HEK293 (cell line): Measurements from ENCODE around the gene NEK7.

Source experiments
- CTCF ChIA-PET: fragments of 350-600 bp; formaldehyde crosslinking; extraction: SDS; loops from one replicate; lab custom pipeline; 2021; ENCODE audit warnings: antibody characterized with exemption; lab: Yijun Ruan, JAX
- POLR2A ChIA-PET: fragments of 300-600 bp; formaldehyde crosslinking; extraction: SDS; loops from one replicate; lab custom pipeline; 2020; ENCODE audit warnings: antibody characterized with exemption, inconsistent platforms; lab: Yijun Ruan, JAX
- H3K27ac ChIP-seq: fragments of 200-500 bp; sonication (Bioruptor generic); 2 replicates; pipeline ENCODE4 v1.5.1; 2014; ENCODE audit warnings: low read depth, low read length, control low read depth, inconsistent platforms; ENCODE audit errors: extremely low read depth
- H3K36me3 ChIP-seq, 2 experiments: fragments of 200-500 bp in 1 of 2; sonication (Bioruptor generic) in 1 of 2; 1 replicate in 1 of 2; 2 replicates in 1 of 2; pipeline ENCODE4 v1.5.1; 2014 to 2017; ENCODE audit warnings: inconsistent platforms in 2 of 2, low read length in 2 of 2; ENCODE audit not compliant: control insufficient read depth in 2 of 2, insufficient read depth in 1 of 2
- H3K4me1 ChIP-seq: fragments of 200-500 bp; sonication (Bioruptor generic); 2 replicates; pipeline ENCODE4 v1.5.1; 2014; ENCODE audit warnings: mild to moderate bottlenecking, low read length, inconsistent platforms; ENCODE audit not compliant: control insufficient read depth, insufficient read depth
- H3K4me3 ChIP-seq: 2 replicates; pipeline ENCODE4 v1.5.1; 2011; ENCODE audit warnings: low read depth, mild to moderate bottlenecking, control low read depth, low read length, moderate library complexity
- H3K9me3 ChIP-seq: fragments of 200-500 bp; sonication (Bioruptor generic); 2 replicates; pipeline ENCODE4 v1.5.1; 2014; ENCODE audit warnings: low read depth, low read length, inconsistent platforms; ENCODE audit not compliant: control insufficient read depth, insufficient read depth
- ELK4 ChIP-seq: IDR thresholded peaks from 2 replicates; pipeline ENCODE4 v1.6.1; 2011; ENCODE audit warnings: mild to moderate bottlenecking, low read depth, low read length, borderline replicate concordance
- INSM2 ChIP-seq: fragments of 450-650 bp; formaldehyde crosslinking; IDR thresholded peaks from 2 replicates; pipeline ENCODE4 v1.5.1; 2016; ENCODE audit warnings: missing biosample characterization, missing genetic modification characterization
- KLF8 ChIP-seq: fragments of 450-650 bp; formaldehyde crosslinking; IDR thresholded peaks from 2 replicates; pipeline ENCODE4 v1.5.1; 2016; ENCODE audit warnings: missing biosample characterization, missing genetic modification characterization
- PATZ1 ChIP-seq: fragments of 450-650 bp; formaldehyde crosslinking; IDR thresholded peaks from 2 replicates; pipeline ENCODE4 v1.5.1; 2016; ENCODE audit warnings: missing biosample characterization, missing genetic modification characterization
- SP7 ChIP-seq: fragments of 450-650 bp; formaldehyde crosslinking; IDR thresholded peaks from 2 replicates; pipeline ENCODE4 v1.5.1; 2016; ENCODE audit warnings: missing biosample characterization, missing genetic modification characterization
- ZBTB17 ChIP-seq: fragments of 450-650 bp; formaldehyde crosslinking; IDR thresholded peaks from 2 replicates; pipeline ENCODE4 v1.5.1; 2016; ENCODE audit warnings: missing biosample characterization, missing genetic modification characterization
- ZBTB49 ChIP-seq: fragments of 450-650 bp; formaldehyde crosslinking; IDR thresholded peaks from 2 replicates; pipeline ENCODE4 v1.5.1; 2016; ENCODE audit warnings: missing biosample characterization, missing genetic modification characterization, low read depth
- ZFP3 ChIP-seq: fragments of 450-650 bp; formaldehyde crosslinking; IDR thresholded peaks from 2 replicates; pipeline ENCODE4 v1.5.1; 2016; ENCODE audit warnings: low read depth, missing biosample characterization, missing genetic modification characterization
- ZFP41 ChIP-seq: fragments of 450-650 bp; formaldehyde crosslinking; IDR thresholded peaks from 2 replicates; pipeline ENCODE4 v1.5.1; 2016; ENCODE audit warnings: missing biosample characterization, missing genetic modification characterization, borderline replicate concordance
- ZIC2 ChIP-seq: fragments of 450-650 bp; formaldehyde crosslinking; IDR thresholded peaks from 2 replicates; pipeline ENCODE4 v1.5.1; 2016; ENCODE audit warnings: missing biosample characterization, missing genetic modification characterization
- ZNF114 ChIP-seq: fragments of 450-650 bp; formaldehyde crosslinking; IDR thresholded peaks from 2 replicates; pipeline ENCODE4 v1.5.0; 2017; ENCODE audit warnings: missing biosample characterization, missing genetic modification characterization
- ZNF121 ChIP-seq: fragments of 450-650 bp; formaldehyde crosslinking; IDR thresholded peaks from 2 replicates; pipeline ENCODE4 v1.5.1; 2016; ENCODE audit warnings: missing biosample characterization, missing genetic modification characterization
- ZNF146 ChIP-seq: fragments of 450-650 bp; formaldehyde crosslinking; IDR thresholded peaks from 2 replicates; pipeline ENCODE4 v1.5.1; 2016; ENCODE audit warnings: missing biosample characterization, missing genetic modification characterization
- ZNF248 ChIP-seq: fragments of 450-650 bp; formaldehyde crosslinking; IDR thresholded peaks from 2 replicates; pipeline ENCODE4 v1.5.1; 2017; ENCODE audit warnings: missing biosample characterization, missing genetic modification characterization
- ZNF473 ChIP-seq: fragments of 450-650 bp; formaldehyde crosslinking; IDR thresholded peaks from 2 replicates; pipeline ENCODE4 v1.5.1; 2017; ENCODE audit warnings: missing biosample characterization, missing genetic modification characterization
- ZNF488 ChIP-seq: fragments of 450-650 bp; formaldehyde crosslinking; IDR thresholded peaks from 2 replicates; pipeline ENCODE4 v1.5.1; 2016; ENCODE audit warnings: missing biosample characterization, missing genetic modification characterization
- ZNF529 ChIP-seq: fragments of 450-650 bp; formaldehyde crosslinking; IDR thresholded peaks from 2 replicates; pipeline ENCODE4 v1.5.1; 2017; ENCODE audit warnings: missing genetic modification characterization, missing biosample characterization; ENCODE audit not compliant: insufficient replicate concordance
- ZNF555 ChIP-seq: fragments of 450-650 bp; formaldehyde crosslinking; conservative IDR thresholded peaks from 2 replicates; pipeline ENCODE4 v1.5.1; 2017; ENCODE audit warnings: missing biosample characterization, mild to moderate bottlenecking, missing genetic modification characterization, inconsistent platforms
- ZNF701 ChIP-seq: fragments of 450-650 bp; formaldehyde crosslinking; IDR thresholded peaks from 2 replicates; pipeline ENCODE4 v1.5.1; 2016; ENCODE audit warnings: missing biosample characterization, missing genetic modification characterization
- ZNF792 ChIP-seq: fragments of 450-650 bp; formaldehyde crosslinking; IDR thresholded peaks from 2 replicates; pipeline ENCODE4 v1.5.1; 2016; ENCODE audit warnings: missing biosample characterization, missing genetic modification characterization

NEK7 gene

GRCh38 chr1:198333744-198334143 is 176.9 kb downstream of the NEK7 start:
- H3K27ac ChIP-seq: no peak overlapping the region
- no peaks in the 10 kb centered on the region for H3K9me3 ChIP-seq
- CTCF ChIA-PET: interaction anchor here (0.7 to 1.4 kb wide), 2 partner anchors 33 to 79 kb away, joined by 3 read pairs; no protein-coding TSS in a partner anchor
- POLR2A ChIA-PET: no interaction called here
- no peak overlapping the region for H3K4me3 ChIP-seq
- no peaks in the 10 kb centered on the region for H3K4me1 ChIP-seq
- TF ChIP-seq ZBTB17 (tag by site-specific recombination): no peak
- no peak for TF ChIP-seq ZFP41 (tag by site-specific recombination)
- TF ChIP-seq ZNF121 (tag by site-specific recombination): no peak
- TF ChIP-seq ZNF529 (tag by site-specific recombination): no peak
- no peaks in the 10 kb centered on the region for H3K36me3 ChIP-seq

GRCh38 chr1:198335663-198336062 is 178.9 kb downstream of the NEK7 start:
- no peak overlapping the region for H3K4me3 ChIP-seq
- no peaks in the 10 kb centered on the region for H3K36me3 ChIP-seq
- no peaks in the 10 kb centered on the region for H3K4me1 ChIP-seq
- TF ChIP-seq SP7 (tag by site-specific recombination): no peak
- peak; percentile 52; the same call in 1 of the 2 replicates for TF ChIP-seq ZNF146
- CTCF ChIA-PET: no interaction called here
- H3K27ac ChIP-seq: no peak overlapping the region
- no peaks in the 10 kb centered on the region for H3K9me3 ChIP-seq
- POLR2A ChIA-PET: interaction anchor here (0.6 kb wide), 1 partner anchor 317 kb away, joined by 3 read pairs; no protein-coding TSS in a partner anchor

- Histone ChIP-seq H3K27ac (no peak overlapping the region), H3K9me3 (no peaks in the 10 kb centered on the region), H3K4me3 (no peak overlapping the region), H3K4me1 (no peaks in the 10 kb centered on the region), H3K36me3 (no peaks in the 10 kb centered on the region)
- POLR2A ChIA-PET: no interaction called here
- CTCF ChIA-PET: no interaction called here
- TF ChIP-seq ZNF701 (tag by site-specific recombination): no peak
- no peak for TF ChIP-seq ZNF473
- TF ChIP-seq ZFP3 (tag by site-specific recombination): no peak
Observed at GRCh38 chr1:198337886-198338285, 181.1 kb downstream of the NEK7 start.

GRCh38 chr1:198340139-198340538 is 183.3 kb downstream of the NEK7 start:
- no peaks in the 10 kb centered on the region for H3K9me3 ChIP-seq
- no peak overlapping the region for H3K4me3 ChIP-seq
- no peaks in the 10 kb centered on the region for H3K4me1 ChIP-seq
- H3K27ac ChIP-seq: no peak overlapping the region
- no peaks in the 10 kb centered on the region for H3K36me3 ChIP-seq
- ChIA-PET CTCF (no interaction called here), POLR2A (no interaction called here)
- TF ChIP-seq ZIC2 (tag by site-specific recombination) (no peak), PATZ1 (tag by site-specific recombination) (no peak), ZNF792 (tag by site-specific recombination) (no peak), ZNF121 (tag by site-specific recombination) (no peak), ZNF555 (tag by site-specific recombination) (no peak), ZNF488 (no peak), ZBTB49 (tag by site-specific recombination) (no peak), ZNF248 (tag by site-specific recombination) (no peak), KLF8 (tag by site-specific recombination) (no peak), INSM2 (tag by site-specific recombination) (no peak), ELK4 (no peak), ZNF114 (tag by site-specific recombination) (no peak)
